ENCODE results near the gene ATP1B1.

- TF ChIP-seq, protein P1, sequence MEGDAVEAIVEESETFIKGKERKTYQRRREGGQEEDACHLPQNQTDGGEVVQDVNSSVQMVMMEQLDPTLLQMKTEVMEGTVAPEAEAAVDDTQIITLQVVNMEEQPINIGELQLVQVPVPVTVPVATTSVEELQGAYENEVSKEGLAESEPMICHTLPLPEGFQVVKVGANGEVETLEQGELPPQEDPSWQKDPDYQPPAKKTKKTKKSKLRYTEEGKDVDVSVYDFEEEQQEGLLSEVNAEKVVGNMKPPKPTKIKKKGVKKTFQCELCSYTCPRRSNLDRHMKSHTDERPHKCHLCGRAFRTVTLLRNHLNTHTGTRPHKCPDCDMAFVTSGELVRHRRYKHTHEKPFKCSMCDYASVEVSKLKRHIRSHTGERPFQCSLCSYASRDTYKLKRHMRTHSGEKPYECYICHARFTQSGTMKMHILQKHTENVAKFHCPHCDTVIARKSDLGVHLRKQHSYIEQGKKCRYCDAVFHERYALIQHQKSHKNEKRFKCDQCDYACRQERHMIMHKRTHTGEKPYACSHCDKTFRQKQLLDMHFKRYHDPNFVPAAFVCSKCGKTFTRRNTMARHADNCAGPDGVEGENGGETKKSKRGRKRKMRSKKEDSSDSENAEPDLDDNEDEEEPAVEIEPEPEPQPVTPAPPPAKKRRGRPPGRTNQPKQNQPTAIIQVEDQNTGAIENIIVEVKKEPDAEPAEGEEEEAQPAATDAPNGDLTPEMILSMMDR (IDR thresholded peaks at IDR 0.05), result no peak
- no peak for TF ChIP-seq EZH2 (IDR thresholded peaks at IDR 0.05; ENCODE audit: borderline replicate concordance, insufficient read depth, low read depth, low read length, poor library complexity, severe bottlenecking)
These were observed 50.1 kb downstream of the ATP1B1 start for GRCh38 chr1:169156580-169156979.
